MV-4-11 (cell line): ENCODE results near the gene KHNYN.

Source experiments
- DNase-seq: peaks from one replicate; lab custom pipeline; 2025; lab: John Stamatoyannopoulos, UW

KHNYN gene

DNA sequence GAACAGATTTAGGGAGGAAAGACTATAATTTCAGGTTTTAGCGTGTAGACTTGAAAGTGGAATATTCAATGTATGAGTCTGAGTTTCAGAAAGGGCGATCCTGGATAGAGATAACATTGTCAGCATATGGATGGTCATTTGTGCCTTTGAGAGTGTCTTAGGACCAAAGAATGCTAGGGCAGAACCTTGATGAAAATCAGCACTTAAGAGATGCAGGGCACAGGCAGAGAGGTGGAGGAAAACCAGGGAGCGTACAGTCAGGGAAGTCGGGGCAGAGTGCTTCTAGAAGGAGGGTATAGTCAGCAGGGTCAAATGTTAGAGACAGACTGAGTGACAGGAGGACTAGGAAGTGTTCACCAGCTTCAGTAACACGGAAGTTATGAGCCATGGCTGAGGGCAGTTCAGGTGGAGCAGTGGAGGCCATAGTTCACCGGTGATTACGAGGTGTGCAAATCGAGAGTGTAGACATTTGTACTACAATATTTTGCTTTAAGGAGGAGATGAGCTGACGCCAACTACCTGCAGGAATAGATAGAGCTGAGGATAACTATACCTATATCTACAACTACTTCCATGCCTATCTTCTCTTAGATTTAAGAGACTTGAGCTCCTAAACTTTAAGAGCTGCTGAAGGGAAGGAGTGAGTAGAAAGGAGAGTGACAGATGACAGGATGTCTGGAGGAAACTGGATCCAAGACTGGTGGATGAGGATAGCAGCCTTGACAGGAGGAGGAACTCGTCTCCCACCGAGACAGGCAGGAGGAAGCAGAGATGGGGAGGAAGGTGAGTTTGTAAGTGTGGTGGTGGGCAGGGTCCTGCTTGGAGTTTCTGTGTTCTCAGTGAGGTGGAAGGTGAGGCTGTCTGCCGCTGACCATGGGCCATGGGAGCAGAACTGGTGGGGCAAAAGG, 6.8 kb upstream of the KHNYN start:
- DNase-seq = no peak

GRCh38 chr14:24425704-24426103, 4.0 kb upstream of the KHNYN start:
- DNase-seq = no peak

DNA sequence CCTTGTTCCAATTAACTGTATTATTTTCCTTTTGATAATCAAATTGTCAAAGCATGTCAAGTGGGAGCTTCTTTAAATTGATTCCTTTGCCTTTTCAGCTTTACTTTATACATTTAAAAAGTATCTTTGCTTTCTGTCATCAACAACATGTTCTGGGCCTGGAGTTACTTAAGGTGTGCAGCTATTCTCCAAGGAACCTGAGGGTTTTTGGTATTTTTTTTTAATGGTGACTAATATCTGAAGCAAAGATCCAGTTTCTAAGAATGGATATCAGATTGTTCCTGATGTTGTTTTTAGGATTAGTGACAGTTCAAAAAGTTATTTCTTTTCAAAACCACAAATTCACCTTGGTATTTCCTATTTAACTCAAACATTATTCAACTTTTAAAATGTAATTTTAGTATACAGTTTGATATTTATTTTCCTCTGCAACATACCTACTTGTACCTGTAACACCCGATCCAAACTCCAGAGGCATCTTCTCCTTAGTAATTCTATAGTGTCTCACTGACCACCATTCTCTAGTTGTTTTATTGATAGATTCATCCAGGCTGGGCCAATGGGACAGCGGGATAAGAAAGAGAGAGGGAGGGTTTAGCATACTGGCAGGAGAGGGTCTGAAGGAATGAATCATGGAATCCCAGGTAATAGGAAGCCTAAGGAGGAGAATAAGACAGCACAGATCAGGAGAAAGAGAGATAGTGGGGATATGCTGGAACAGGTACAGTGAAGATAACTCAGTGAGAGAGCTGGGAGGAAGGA, 3.4 kb upstream of the KHNYN start:
- DNase-seq = no peak

DNA sequence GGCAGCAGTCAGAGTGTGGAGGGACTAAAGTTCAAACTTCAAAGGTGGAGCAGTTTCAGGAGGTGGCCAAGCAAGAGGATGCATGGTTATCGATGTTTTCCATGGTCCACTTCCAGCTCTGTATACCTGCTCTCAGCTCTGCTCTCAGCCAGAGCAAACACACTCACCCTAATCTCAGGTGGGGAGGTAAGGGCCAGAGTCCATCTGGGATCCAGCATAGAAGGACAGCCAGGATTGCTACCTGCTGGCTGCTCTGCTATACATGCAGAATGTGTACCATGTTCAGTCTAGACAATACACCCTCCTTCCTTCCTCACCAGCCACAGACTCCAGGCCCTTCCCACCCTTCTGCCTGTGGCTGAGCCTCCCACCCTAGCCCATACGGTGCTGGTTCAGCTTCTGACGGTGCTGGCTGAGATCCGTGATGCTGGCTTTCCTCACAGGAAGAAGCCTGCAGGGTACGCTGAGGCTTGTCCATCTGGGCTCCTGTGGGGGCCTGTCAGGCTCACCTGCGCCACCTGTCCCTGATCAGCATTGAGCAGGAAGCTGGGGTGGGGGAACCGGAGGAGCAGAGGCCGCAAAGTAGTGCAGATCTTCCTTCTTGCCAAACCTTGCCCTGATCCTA, 2.7 kb upstream of the KHNYN start:
- DNase-seq = no peak

DNA sequence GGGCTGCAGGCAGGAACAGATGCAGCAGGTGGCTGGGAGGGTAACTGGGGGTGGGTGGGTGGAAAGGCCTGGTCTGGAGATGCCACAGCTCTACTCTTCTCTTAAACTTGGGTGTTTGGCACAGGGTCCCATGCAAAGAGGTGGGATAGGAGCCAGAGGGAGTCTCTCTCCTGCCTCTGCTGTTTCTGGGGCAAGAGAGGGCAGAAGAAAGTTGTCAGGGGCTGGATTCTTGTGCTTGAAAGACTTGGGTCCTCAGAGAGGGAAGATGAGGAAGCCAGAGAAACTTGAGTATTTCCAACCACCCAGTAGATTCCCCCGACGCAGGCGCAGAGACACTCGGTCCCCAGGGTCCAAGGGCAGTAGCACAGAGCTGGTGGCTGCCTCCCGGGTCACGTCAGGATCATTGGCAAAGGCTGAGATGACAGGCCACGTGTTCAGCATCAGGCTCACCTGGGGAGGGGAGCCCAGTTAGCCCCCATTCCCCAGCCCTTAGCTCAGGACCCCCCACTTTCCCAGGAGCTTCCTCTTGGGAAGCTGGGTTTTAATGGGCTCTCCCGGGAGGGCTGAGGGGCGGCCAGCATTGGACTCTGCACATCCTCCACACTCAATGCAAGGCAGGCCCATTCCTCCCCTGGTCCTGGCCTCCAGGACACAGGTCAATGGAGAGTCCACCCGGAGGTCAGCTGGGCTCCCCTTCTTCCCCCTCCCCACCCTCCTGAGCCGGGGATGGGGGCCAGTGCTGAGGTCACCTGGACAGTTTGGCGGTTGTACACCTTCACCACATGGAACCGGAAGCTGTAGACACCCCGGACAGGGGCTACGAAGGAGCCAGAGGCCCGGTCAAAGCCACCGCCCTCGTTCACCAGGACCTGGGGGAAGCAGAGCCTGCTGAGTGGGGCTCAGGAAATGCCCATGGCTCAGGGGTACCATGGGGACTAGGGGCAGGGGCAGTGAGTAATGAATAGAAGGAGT, 1.9 kb upstream of the KHNYN start:
- no peak for DNase-seq

- no peak for DNase-seq
Observed at GRCh38 chr14:24428628-24429394, 943 bp upstream of the KHNYN start.

- peak; percentile 35 for DNase-seq
Observed at GRCh38 chr14:24430143-24430681, 458 bp downstream of the KHNYN start.

GRCh38 chr14:24430682-24431568, 1.2 kb downstream of the KHNYN start:
- DNase-seq = no peak

- peak; percentile 89 for DNase-seq
Observed at GRCh38 chr14:24431569-24432258, 2.0 kb downstream of the KHNYN start.

DNA sequence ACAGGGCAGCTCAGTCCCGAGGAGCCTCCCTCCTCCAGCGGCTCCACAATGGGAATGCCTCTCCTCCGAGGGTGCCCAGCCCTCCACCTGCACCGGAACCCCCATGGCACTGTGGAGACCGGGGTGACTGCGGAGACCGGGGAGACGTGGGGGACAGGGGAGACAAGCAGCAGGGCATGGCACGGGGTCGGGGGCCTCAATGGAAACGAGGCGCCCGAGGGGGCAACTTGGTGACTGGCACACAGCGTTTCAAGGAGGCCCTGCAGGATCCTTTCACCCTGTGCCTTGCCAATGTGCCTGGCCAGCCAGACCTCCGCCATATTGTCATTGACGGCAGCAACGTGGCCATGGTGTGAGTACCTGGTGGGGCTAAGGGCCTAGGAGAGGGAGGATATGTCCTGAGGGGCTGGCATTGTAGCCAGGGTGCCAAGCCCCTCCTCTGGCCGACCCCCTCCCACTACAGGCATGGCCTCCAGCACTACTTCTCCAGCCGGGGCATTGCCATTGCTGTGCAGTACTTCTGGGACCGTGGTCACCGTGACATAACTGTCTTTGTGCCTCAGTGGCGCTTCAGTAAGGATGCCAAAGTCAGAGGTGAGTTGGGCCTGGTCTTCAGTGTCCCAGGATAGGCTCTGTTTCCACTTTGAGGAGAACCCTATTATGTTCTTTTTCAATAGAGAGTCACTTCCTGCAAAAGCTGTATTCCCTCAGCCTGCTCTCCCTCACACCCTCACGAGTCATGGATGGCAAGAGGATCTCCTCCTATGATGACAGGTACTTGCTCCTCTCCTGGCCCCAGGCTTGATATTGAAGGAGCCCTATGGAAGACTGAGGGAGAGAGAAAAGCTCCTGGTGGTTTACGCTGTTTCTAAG, 2.7 kb downstream of the KHNYN start:
- no peak for DNase-seq

DNA sequence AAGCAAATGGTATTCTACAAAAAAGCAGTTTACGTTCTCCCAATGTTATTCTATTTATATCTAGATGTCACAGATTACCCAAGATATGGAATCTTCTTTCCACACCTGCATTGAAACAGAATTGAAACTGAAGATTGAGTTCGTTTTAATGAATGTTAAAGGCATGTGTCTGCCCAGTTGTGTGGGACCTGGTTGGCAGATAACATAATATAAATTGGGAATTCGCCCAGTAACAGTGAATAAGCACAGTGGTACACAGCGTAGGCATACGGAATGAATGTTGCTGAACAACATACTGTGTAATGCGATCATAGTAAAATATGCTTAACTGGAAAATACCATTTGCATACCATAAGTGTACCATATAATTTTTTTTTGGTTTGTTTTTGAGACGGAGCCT, 4.3 kb downstream of the KHNYN start:
- DNase-seq = no peak

- no peak for DNase-seq
Observed at GRCh38 chr14:24434676-24435075, 4.9 kb downstream of the KHNYN start.

- no peak for DNase-seq
Observed at GRCh38 chr14:24435192-24435810, 5.5 kb downstream of the KHNYN start.

- no peak for DNase-seq
Observed at GRCh38 chr14:24435998-24436354, 6.2 kb downstream of the KHNYN start.

- peak; percentile 49 for DNase-seq
Observed at GRCh38 chr14:24436355-24437019, 6.7 kb downstream of the KHNYN start.

DNA sequence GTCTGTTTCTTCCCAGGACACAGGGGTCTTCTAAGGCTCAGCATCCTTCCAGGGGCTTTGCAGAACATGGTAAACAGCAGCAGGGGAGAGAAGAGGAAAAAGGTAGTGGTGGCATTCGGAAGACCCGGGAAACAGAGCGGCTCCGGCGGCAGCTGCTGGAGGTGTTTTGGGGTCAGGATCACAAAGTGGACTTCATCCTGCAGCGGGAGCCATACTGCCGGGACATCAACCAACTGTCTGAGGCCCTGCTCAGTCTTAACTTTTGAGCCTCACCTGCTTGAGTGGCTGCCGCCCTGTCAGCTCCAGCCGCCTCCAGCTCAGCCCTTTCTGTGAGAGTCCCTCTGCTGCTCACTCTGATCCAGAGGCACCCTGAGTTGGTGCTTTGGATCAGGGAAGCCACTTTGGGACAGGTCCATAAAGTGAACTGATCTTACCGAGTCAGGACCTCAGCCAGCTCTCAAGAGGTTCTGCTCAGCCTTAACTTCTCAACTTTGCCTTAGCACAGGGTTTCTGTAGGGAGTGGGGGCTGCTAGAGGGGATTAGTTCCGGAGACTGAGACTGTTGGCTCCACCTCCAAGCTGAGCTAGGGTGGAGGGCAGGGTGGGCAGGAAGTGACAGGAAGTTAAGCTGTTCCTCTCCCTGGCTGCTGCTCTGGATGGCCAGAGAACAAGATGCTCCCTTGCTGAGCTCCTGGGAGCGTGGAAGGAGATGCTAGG, 7.4 kb downstream of the KHNYN start:
- DNase-seq = no peak
